CD4-positive, alpha-beta T cell treated with Interleukin-15 for 1 hour (primary cell): ENCODE measurements around the gene SUPT20HL1.
"Not testable (repeated sequence)": the region's sequence is repeated elsewhere in the genome, so short reads cannot be mapped to it uniquely, and the experiment has no call there.

ENCODE experiments used
- DNase-seq: peaks from one replicate; pipeline ENCODE4 v3.0.0-alpha.2; 2020

SUPT20HL1 gene

GRCh38 chrX:24364326-24364725 is 3.9 kb downstream of the SUPT20HL1 start:
- no peak for DNase-seq

GRCh38 chrX:24364851-24365538 is 4.6 kb downstream of the SUPT20HL1 start:
- no peak for DNase-seq

- not testable (repeated sequence) for DNase-seq
These were observed 6.4 kb downstream of the SUPT20HL1 start for GRCh38 chrX:24366762-24367400.

- no peak for DNase-seq
These were observed 9.4 kb downstream of the SUPT20HL1 start for GRCh38 chrX:24369816-24370215.

- DNase-seq: peak; percentile 44
These were observed 11.0 kb downstream of the SUPT20HL1 start for GRCh38 chrX:24371391-24371972.

GRCh38 chrX:24372021-24372763 is 11.8 kb downstream of the SUPT20HL1 start:
- no peak for DNase-seq

GRCh38 chrX:24375600-24376131 is 15.2 kb downstream of the SUPT20HL1 start:
- DNase-seq: no peak

GRCh38 chrX:24376403-24376802 is 16.0 kb downstream of the SUPT20HL1 start:
- DNase-seq: no peak

GRCh38 chrX:24377195-24377594 is 16.8 kb downstream of the SUPT20HL1 start:
- DNase-seq: no peak

- DNase-seq: no peak
These were observed 17.6 kb downstream of the SUPT20HL1 start for GRCh38 chrX:24377911-24378468.

- DNase-seq: no peak
These were observed 18.3 kb downstream of the SUPT20HL1 start for GRCh38 chrX:24378706-24379105.

- DNase-seq: no peak
These were observed 20.1 kb downstream of the SUPT20HL1 start for GRCh38 chrX:24380262-24381187.

GRCh38 chrX:24382315-24382714 is 21.9 kb downstream of the SUPT20HL1 start:
- DNase-seq: not testable (repeated sequence)

- DNase-seq: no peak
These were observed 27.3 kb downstream of the SUPT20HL1 start for GRCh38 chrX:24387724-24388123.

GRCh38 chrX:24391389-24391788 is 30.9 kb downstream of the SUPT20HL1 start:
- DNase-seq: no peak

GRCh38 chrX:24391843-24392242 is 31.4 kb downstream of the SUPT20HL1 start:
- DNase-seq: no peak

- no peak for DNase-seq
These were observed 32.3 kb downstream of the SUPT20HL1 start for GRCh38 chrX:24392709-24393108.

- peak; percentile 39 for DNase-seq
These were observed 35.3 kb downstream of the SUPT20HL1 start for GRCh38 chrX:24395775-24396174.

GRCh38 chrX:24396236-24396930 is 35.9 kb downstream of the SUPT20HL1 start:
- DNase-seq: no peak

GRCh38 chrX:24396931-24397279 is 36.5 kb downstream of the SUPT20HL1 start:
- no peak for DNase-seq

- no peak for DNase-seq
These were observed 38.3 kb downstream of the SUPT20HL1 start for GRCh38 chrX:24398766-24399165.
